CD4-positive, alpha-beta T cell treated with Interleukin-17A for 4 hours (primary cell): ENCODE results near the gene RDH13.
"Not testable (repeated sequence)": the region's sequence is repeated elsewhere in the genome, so short reads cannot be mapped to it uniquely, and the experiment has no call there.

Experiments
- DNase-seq: peaks from one replicate; pipeline ENCODE4 v3.0.0-alpha.2; 2020; ENCODE audit warnings: mixed read lengths

Gene RDH13

DNA sequence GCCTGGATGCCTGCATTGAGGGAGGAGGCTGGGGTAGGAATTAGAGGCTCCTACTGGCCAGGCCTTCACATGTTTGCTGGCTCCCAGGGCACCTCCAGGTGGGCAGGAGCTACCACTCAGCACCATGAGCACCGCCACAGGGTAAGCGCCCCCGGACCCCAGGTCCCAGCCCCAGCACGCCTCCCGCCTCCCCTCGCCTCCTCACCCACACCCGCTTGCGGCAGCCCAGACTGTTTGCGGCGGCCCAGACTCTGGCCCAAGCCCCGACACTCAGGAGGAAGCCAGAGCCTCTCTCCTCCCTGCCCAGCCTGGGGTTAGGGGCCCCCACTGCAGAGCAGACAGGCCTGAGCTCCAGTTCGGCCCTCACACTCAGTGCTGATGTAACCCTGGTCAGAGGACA lies 13.4 kb upstream of the RDH13 start:
- no peak for DNase-seq

DNA sequence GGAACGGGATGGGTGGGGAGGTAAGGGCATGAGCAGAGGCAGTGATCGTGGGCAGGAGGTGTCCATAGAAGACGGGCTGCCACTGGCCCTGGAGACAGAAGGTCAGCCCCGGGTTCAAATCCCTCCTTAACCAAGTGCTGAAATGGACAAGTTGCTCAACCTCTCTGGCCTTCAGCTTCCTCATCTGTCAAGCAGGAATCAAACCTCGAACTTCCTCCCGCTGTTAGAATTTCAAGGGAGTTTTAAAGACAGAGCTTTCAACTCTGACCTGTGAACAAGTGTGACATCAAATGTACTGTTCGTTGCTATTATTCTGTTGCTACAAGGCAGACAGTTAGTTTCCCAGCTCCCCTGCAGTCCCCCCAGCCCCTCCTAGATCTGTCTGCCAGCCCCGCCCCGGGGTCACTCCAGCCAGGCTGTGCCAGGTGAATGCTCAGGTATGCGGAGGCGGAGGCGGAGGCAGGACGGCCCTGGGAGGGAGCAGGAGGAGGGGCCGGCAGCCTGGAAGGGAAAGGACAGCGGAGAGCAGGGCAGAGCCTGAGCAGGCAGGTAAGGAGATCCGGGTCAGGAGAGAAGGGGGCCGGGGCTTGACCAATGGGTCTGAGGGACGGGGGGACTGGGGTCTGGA lies 12.5 kb upstream of the RDH13 start, which contains the start of gene EPS8L1:
EPS8L1 (plus strand) TSS at position 499 of the 628 bp plus-strand sequence. CDS start 576 bp downstream, outside the sequence.
- no peak for DNase-seq

- DNase-seq: no peak
Measured at GRCh38 chr19:55071913-55072312, 9.0 kb upstream of the RDH13 start.

- DNase-seq: no peak
Measured at GRCh38 chr19:55071129-55071502, 8.2 kb upstream of the RDH13 start.

DNA sequence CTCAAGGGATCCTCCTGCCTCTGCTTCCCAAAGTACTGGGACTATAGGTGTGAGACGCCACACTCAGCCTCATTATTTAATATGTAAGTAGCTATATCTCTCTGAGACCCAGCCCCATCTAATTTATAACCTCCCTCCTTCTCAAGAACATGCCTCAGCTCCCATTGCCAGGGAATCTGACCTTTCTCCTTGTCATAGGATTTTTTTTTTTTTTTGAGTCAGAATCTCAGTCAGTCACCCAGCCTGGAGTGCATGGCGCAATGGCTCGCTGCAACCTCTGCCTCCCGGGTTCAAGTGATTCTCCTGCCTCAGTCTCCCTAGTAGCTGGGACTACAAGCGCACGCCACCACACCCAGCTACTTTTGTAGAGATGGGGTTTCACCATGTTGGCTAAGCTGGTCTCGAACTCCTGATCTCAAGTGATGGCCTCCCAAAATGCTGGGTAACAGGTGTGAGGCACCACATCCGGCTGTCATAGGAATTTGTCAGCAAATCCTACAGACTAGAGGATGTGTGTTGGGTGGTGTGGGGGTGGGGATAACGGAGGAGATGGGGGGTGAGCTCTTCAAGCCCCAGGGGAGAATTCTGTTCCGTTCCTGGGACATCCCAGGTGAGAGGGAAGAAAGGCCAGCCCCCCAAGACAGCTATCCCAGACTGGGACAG lies 7.6 kb upstream of the RDH13 start:
- no peak for DNase-seq

- no peak for DNase-seq
Measured at GRCh38 chr19:55069865-55070197, 6.9 kb upstream of the RDH13 start.

- no peak for DNase-seq
Measured at GRCh38 chr19:55068950-55069864, 6.3 kb upstream of the RDH13 start.

DNA sequence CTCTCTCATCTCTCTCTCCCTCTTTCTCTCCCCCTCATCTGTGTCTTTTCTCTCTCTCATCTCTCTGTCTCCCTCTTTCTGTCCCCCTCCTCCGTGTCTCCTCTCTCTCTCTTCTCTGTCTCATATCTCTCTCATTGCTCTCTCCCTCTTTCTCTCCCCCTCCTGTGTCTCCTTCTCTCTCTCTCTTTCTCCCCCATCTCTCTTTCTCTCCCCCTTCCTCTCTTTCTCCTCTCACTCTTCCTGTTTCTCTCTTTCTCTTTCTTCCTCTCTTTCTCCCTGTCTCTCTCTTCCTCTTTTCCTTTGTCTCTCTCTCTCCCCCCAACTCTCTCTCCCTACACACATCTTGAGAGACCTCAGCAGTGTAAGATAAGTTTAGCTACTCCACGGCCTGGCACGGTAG lies 4.9 kb upstream of the RDH13 start:
- no peak for DNase-seq

- DNase-seq: no peak
Measured at GRCh38 chr19:55066107-55066709, 3.3 kb upstream of the RDH13 start.

GRCh38 chr19:55065516-55065915 lies 2.6 kb upstream of the RDH13 start:
- not testable (repeated sequence) for DNase-seq

- no peak for DNase-seq
Measured at GRCh38 chr19:55063492-55063843, 520 bp upstream of the RDH13 start.

DNA sequence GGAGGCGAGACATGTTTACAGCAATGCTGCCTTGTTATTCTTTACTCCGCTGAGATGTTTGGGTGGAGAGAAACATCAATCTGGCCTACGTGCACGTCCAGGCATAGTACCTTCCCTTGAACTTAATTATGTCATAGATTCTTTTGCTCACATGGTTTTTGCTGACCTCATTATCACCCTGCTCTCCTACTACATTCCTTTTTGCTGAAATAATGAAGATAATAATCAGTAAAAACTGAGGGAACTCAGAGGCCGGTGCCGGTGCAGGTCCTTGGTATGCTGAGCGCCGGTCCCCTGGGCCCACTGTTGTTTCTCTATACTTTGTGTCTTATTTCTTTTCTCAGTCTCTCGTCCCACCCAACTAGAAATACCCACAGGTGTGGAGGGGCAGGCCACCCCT lies 2.7 kb downstream of the RDH13 start:
- not testable (repeated sequence) for DNase-seq

GRCh38 chr19:55058781-55059610 lies 4.0 kb downstream of the RDH13 start:
- DNase-seq: no peak

DNA sequence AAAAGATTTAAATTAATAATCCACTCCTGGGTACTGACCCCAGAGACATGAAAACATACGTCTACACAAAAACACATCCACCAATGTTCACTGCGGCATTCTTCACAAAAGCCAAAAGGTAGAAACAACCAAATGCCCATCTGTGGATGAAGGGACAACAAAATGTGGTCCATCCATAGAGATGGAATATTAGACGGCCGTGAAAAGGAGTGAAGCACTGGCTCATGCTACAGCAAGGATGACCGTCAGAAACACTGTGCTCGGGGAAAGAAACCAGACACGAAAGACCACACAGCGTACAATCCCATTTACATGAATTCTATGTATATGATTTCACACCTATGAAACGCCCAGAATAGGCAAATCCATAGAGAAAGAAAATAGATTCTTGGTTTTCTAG lies 6.1 kb downstream of the RDH13 start:
- DNase-seq: no peak

- DNase-seq: no peak
Measured at GRCh38 chr19:55053735-55054134, 9.2 kb downstream of the RDH13 start.

DNA sequence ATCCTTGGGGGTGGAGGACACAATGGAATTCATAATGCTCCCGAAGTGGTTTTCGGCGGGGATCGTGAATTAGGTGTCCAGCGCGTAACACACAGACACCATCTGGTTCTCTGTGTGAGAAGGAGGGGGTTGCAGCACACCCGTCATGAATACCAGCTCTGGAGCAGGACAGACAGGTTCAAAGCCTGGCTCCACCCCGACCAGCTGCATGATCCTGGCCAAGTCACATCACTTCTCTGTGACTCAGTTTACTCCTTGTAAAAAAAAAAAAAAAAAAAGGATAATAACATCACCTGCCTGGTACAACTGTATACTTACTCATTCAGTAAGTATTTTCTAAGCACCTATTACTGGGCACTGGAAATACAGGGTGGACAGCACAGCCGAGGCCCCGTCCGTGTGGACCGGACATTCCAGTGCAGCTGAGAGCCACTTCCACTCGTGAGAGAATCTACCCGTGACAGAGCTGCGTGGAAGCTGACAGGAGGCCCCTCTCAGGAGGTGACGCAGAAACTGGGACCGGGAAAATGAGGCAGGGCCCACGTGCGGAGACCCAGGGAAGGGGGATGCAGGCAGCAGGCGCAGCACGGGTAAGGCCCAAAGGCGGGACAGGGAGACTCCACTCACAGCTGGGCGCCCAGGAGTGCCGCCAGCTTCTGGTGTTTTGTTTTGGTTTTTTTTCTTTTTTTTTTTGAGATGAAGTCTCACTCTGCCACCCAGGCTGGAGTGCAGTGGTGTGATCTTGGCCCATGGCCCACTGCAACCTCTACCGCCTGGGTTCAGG lies 12.0 kb downstream of the RDH13 start:
- no peak for DNase-seq

DNA sequence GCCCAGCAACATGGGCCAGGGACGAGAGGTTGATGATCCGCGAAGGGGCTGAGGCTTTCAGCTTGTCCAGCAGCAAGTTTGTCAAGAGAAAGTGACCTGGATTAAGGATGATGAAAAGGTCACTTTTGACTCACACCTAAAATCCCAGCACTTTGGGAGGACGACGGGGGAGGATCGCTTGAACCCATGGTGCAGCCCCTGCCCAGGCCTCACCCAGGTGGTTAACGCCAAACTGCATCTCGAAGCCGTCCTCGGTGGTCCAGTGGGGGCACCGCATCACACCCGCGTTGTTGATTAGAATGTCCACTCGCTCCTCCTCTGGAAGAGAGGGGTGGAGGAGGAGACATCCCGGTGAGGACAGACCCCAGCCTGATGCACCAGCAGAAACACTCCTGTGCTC lies 14.5 kb downstream of the RDH13 start:
- DNase-seq: no peak

GRCh38 chr19:55047951-55048350 lies 15.0 kb downstream of the RDH13 start:
- DNase-seq: no peak

GRCh38 chr19:55046975-55047622 lies 15.8 kb downstream of the RDH13 start:
- no peak for DNase-seq

GRCh38 chr19:55044771-55045716 lies 17.9 kb downstream of the RDH13 start:
- DNase-seq: no peak
